ENCODE results near the gene THSD7B. TPM values are rescaled to one million over a fixed set of nuclear protein-coding genes. Genes with fewer than 3 reads are reported as not detected.
"Not testable (repeated sequence)": the region's sequence is repeated elsewhere in the genome, so short reads cannot be mapped to it uniquely, and the experiment has no call there.

The THSD7B gene
- polyA plus RNA-seq, 2 of the 4 experiments (the other 2 are of a cell fraction) = not detected

DNA sequence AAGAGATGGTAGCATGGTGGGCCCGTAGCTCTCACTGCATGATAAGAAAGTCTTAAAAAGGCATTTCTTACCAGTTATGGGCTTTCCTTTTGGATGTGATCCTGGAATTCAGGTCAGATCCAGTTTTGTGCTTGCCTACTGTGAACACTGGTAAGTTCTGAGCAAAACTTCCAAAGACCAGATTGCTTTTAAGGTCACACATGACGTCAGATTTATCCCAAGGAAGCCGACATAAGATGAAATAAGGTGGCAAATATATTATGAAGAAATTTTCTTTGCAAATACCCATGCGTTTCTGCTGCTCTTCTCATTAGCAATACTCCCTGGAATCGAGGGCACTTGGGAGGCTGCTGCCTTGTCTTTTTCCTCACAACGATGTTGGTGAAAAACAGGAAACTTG lies 782.5 kb downstream of the THSD7B start:
- FAIRE-seq (no peak), DNase-seq (ENCODE audit: low read depth in 1 of 2, low spot score in 1 of 2) (no peak), ATAC-seq (no peak)
- no peaks in the 10 kb centered on the region for H3K9me3 ChIP-seq
- ChIA-PET CTCF (no interaction called here), POLR2A (no interaction called here)
- under 1% methylated on average over 6 of the region's 6 CpGs for WGBS (ENCODE audit: missing lambda C conversion rate)
- no peak overlapping the region for H3K27ac ChIP-seq
- no peak overlapping the region for H3K4me2 ChIP-seq
- no peak overlapping the region for H3K4me3 ChIP-seq
- no peaks in the 10 kb centered on the region for H3K4me1 ChIP-seq
- no peak for TF ChIP-seq FOSB (CRISPR knock-in tag; IDR thresholded peaks at IDR 0.05)
- TF ChIP-seq MYC (IDR thresholded peaks at IDR 0.05; ENCODE audit: borderline replicate concordance, low read length) = no peak
- no peak for TF ChIP-seq TP53 (CRISPR knock-in tag; IDR thresholded peaks at IDR 0.05)
- no peak for TF ChIP-seq ATOH8 (CRISPR knock-in tag; IDR thresholded peaks at IDR 0.05; ENCODE audit: low read depth)
- TF ChIP-seq HOXB5 (CRISPR knock-in tag; IDR thresholded peaks at IDR 0.05) = no peak
- TF ChIP-seq ZSCAN20 (CRISPR knock-in tag; IDR thresholded peaks at IDR 0.05) = no peak
- TF ChIP-seq, protein P1, sequence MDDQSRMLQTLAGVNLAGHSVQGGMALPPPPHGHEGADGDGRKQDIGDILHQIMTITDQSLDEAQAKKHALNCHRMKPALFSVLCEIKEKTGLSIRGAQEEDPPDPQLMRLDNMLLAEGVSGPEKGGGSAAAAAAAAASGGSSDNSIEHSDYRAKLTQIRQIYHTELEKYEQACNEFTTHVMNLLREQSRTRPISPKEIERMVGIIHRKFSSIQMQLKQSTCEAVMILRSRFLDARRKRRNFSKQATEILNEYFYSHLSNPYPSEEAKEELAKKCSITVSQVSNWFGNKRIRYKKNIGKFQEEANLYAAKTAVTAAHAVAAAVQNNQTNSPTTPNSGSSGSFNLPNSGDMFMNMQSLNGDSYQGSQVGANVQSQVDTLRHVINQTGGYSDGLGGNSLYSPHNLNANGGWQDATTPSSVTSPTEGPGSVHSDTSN (IDR thresholded peaks at IDR 0.05) = no peak
- no peak for TF ChIP-seq NR3C1 (IDR thresholded peaks at IDR 0.05)
- no peak for TF ChIP-seq FOSL2 (IDR thresholded peaks at IDR 0.05)
- TF ChIP-seq FOSL2 (CRISPR knock-in tag; IDR thresholded peaks at IDR 0.05) = no peak
- no peak for TF ChIP-seq CBX8 (IDR thresholded peaks at IDR 0.05)
- TF ChIP-seq POLR2A (IDR thresholded peaks at IDR 0.05; ENCODE audit: low read length) = no peak
- no peak for TF ChIP-seq MAZ (IDR thresholded peaks at IDR 0.05; ENCODE audit: borderline replicate concordance, low read depth, low read length)
- no peak for TF ChIP-seq MAFK (IDR thresholded peaks at IDR 0.05; ENCODE audit: partially characterized antibody)

DNA sequence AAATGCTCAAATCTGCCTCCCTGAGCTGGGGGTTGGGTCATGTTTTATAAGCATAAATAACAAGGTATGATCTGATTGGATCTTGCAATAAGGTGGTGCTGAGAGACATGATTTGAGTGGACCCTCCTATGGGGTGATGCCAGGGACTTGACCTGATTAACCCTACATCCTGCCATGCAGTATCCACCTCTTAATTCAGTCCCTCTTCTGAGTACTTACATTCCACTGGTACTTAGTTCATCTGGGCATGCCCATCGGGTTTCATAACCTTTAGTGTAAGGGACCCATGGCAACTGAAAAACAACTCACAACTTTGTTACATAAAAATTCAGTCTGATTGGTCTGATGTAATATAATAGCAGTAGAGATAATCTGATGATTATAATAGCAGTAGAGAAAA lies 801.0 kb downstream of the THSD7B start:
- Histone ChIP-seq H3K4me1 (no peaks in the 10 kb centered on the region), H3K4me3 (no peak overlapping the region), H3K4me2 (no peak overlapping the region), H3K27ac (no peak overlapping the region), H3K9me3 (no peaks in the 10 kb centered on the region)
- CTCF ChIA-PET = no interaction called here
- 0% methylated on average over 1 of the region's 1 CpG for WGBS (ENCODE audit: missing lambda C conversion rate)
- ATAC-seq (no peak), FAIRE-seq (no peak), DNase-seq (ENCODE audit: low read depth in 1 of 2, low spot score in 1 of 2) (no peak)
- no peak for TF ChIP-seq BHLHE40 (IDR thresholded peaks at IDR 0.05; ENCODE audit: low read depth, low read length)
- no peak for TF ChIP-seq HOXB13 (CRISPR knock-in tag; IDR thresholded peaks at IDR 0.05; ENCODE audit: low read depth)
- no peak for TF ChIP-seq NFE2L2 (conservative IDR thresholded peaks at IDR 0.05; ENCODE audit: low read length)
- TF ChIP-seq ZC3H11A (IDR thresholded peaks at IDR 0.05) = no peak
- TF ChIP-seq SREBF2 (IDR thresholded peaks at IDR 0.05) = no peak
- TF ChIP-seq HEYL (CRISPR knock-in tag; IDR thresholded peaks at IDR 0.05) = no peak
- POLR2A ChIA-PET = no interaction called here

GRCh38 chr2:137570484-137570883 lies 805.1 kb downstream of the THSD7B start:
- H3K4me1 ChIP-seq = no peaks in the 10 kb centered on the region
- FAIRE-seq (no peak), ATAC-seq (no peak), DNase-seq (ENCODE audit: low read depth in 1 of 2, low spot score in 1 of 2) (no peak)
- TF ChIP-seq ZSCAN20 (CRISPR knock-in tag; IDR thresholded peaks at IDR 0.05) = no peak
- TF ChIP-seq, protein P2, sequence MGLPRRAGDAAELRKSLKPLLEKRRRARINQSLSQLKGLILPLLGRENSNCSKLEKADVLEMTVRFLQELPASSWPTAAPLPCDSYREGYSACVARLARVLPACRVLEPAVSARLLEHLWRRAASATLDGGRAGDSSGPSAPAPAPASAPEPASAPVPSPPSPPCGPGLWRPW (IDR thresholded peaks at IDR 0.05) = no peak
- TF ChIP-seq TP53 (CRISPR knock-in tag; IDR thresholded peaks at IDR 0.05) = no peak
- peak; percentile 23 for TF ChIP-seq MAFK (IDR thresholded peaks at IDR 0.05; ENCODE audit: partially characterized antibody)
- POLR2A ChIA-PET = no interaction called here
- H3K4me2 ChIP-seq = no peak overlapping the region
- H3K9me3 ChIP-seq = no peaks in the 10 kb centered on the region
- 6% methylated on average over 3 of the region's 3 CpGs for WGBS (ENCODE audit: missing lambda C conversion rate)
- H3K27ac ChIP-seq = no peak overlapping the region
- CTCF ChIA-PET = interaction anchor here (1.0 kb wide), 1 partner anchor 10 kb away, joined by 3 read pairs; no protein-coding TSS in a partner anchor
- H3K4me3 ChIP-seq = no peak overlapping the region

- 2% methylated on average over 5 of the region's 5 CpGs for WGBS (ENCODE audit: missing lambda C conversion rate)
- ATAC-seq; H3K9me3 ChIP-seq; H3K4me2 ChIP-seq; FAIRE-seq; H3K27ac ChIP-seq; CTCF ChIA-PET; DNase-seq (ENCODE audit: low read depth in 1 of 2, low spot score in 1 of 2); H3K4me3 ChIP-seq; H3K4me1 ChIP-seq; POLR2A ChIA-PET: not testable (repeated sequence)
Observed at GRCh38 chr2:137587834-137588233, 822.5 kb downstream of the THSD7B start.
